Measurements from ENCODE around the gene SMCO4.

DNA sequence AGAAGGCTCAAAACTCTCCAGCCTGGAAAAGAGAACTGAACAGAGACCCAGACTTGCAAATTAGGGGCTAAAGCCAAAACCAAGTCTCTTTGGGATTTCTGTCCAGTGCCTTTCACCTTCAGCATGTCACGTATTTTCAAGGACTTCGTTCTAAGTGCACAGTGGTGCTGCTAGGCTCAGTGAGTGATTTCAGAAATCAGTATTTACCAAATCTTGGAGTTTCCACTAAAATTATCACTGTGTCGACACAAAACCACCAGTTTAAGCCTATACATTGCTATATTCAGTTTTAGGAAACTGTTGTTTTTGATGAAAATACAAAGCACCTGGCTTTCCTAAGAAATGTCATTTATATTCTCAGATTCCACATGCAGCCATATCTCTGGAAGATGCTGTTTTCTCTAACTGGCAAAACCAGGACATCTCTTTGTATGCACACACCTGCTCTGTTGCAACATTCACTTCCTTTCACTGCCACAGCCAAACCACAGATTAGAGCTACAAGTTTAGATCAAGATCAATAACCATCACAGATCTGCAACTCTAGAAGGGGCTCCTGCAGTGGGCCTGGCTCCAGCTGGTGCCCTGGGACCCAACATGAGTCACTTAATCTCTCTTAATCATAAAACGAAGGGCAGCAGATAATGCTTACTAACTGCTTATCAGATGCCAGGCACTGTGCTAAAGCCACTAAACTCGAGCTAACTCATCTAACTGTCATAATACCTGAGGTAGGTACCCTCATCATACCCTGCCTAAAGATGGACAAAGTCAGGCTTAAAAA, 22.3 kb downstream of the SMCO4 start:
- TF ChIP-seq, protein P1, sequence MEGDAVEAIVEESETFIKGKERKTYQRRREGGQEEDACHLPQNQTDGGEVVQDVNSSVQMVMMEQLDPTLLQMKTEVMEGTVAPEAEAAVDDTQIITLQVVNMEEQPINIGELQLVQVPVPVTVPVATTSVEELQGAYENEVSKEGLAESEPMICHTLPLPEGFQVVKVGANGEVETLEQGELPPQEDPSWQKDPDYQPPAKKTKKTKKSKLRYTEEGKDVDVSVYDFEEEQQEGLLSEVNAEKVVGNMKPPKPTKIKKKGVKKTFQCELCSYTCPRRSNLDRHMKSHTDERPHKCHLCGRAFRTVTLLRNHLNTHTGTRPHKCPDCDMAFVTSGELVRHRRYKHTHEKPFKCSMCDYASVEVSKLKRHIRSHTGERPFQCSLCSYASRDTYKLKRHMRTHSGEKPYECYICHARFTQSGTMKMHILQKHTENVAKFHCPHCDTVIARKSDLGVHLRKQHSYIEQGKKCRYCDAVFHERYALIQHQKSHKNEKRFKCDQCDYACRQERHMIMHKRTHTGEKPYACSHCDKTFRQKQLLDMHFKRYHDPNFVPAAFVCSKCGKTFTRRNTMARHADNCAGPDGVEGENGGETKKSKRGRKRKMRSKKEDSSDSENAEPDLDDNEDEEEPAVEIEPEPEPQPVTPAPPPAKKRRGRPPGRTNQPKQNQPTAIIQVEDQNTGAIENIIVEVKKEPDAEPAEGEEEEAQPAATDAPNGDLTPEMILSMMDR (IDR thresholded peaks at IDR 0.05; ENCODE audit: insufficient read depth, low read depth, low read length): no peak
- TF ChIP-seq EZH2 (IDR thresholded peaks at IDR 0.05; ENCODE audit: insufficient read depth, low read length): no peak
